B cell (primary cell): ENCODE data around the gene FAM219A. TPM values are rescaled to one million over a fixed set of nuclear protein-coding genes. Genes with fewer than 3 reads are reported as not detected.
A peak's percentile ranks its signal among the peaks of the same experiment; 100 is the strongest.
"Not testable (repeated sequence)": the region's sequence is repeated elsewhere in the genome, so short reads cannot be mapped to it uniquely, and the experiment has no call there.

Source experiments
- ATAC-seq: fragments of 200-7000 bp; cut with Tn5 transposase; one replicate; pipeline ENCODE4 v1.10.0; 2021; ENCODE audit warnings: low read depth, mild to moderate bottlenecking, moderate number of reproducible peaks, moderate library complexity
- CTCF ChIA-PET: fragments of 350-600 bp; sonication (Branson Sonifier 250); formaldehyde crosslinking; loops from one replicate; lab custom pipeline; 2021; ENCODE audit warnings: antibody characterized with exemption, inconsistent platforms; lab: Charles Lee
- POLR2A ChIA-PET: fragments of 350-600 bp; sonication (Branson Sonifier 250); formaldehyde crosslinking; loops from one replicate; lab custom pipeline; 2021; ENCODE audit warnings: antibody characterized with exemption; lab: Charles Lee
- DNase-seq: peaks from one replicate; pipeline ENCODE4 v3.0.0; 2013
- H2AFZ ChIP-seq: 2 replicates; pipeline ENCODE4 v1.6.1; 2012; ENCODE audit warnings: mild to moderate bottlenecking, low read depth, low read length; ENCODE audit not compliant: insufficient read depth, poor library complexity, severe bottlenecking
- H3K27ac ChIP-seq, 2 donors: 1 replicate in 1 of 2; 2 replicates in 1 of 2; pipeline ENCODE4 v1.5.1; 2012 to 2013; ENCODE audit warnings: low read length in 2 of 2, mild to moderate bottlenecking in 2 of 2, moderate library complexity in 1 of 2
- H3K27me3 ChIP-seq, 4 experiments: fragments of 200-600 bp in 1 of 4; sonication (generic) in 1 of 4; replicated peaks in 1 of 4; 1 replicate in 2 of 4; 2 replicates in 2 of 4; pipeline versions ENCODE4 v1.6.1 to v1.7.0; 2013 to 2016; ENCODE audit warnings: low read length in 3 of 4, mild to moderate bottlenecking in 2 of 4, mixed read lengths in 1 of 4, moderate library complexity in 1 of 4; ENCODE audit not compliant: insufficient read depth in 4 of 4, control insufficient read depth in 3 of 4; ENCODE audit errors: control extremely low read depth in 1 of 4
- H3K36me3 ChIP-seq, 2 experiments: replicated peaks in 1 of 2; 1 replicate in 1 of 2; 2 replicates in 1 of 2; pipeline versions ENCODE4 v1.6.1 to v1.7.1; 2013; ENCODE audit warnings: low read length in 1 of 2; ENCODE audit not compliant: insufficient read depth in 2 of 2, control insufficient read depth in 1 of 2; ENCODE audit errors: control extremely low read depth in 1 of 2, extremely low read depth in 1 of 2
- H3K4me1 ChIP-seq, 2 donors: fragments of 200-600 bp in 1 of 2; sonication (generic) in 1 of 2; 1 replicate in 1 of 2; 2 replicates in 1 of 2; pipeline versions ENCODE4 v1.5.1 to v1.6.1; 2013 to 2017; ENCODE audit warnings: low read length in 2 of 2; ENCODE audit not compliant: control insufficient read depth in 2 of 2, insufficient read depth in 2 of 2
- H3K4me2 ChIP-seq: replicated peaks from 2 replicates; pipeline ENCODE3; 2012; ENCODE audit warnings: mild to moderate bottlenecking, low read depth, low read length; ENCODE audit not compliant: poor library complexity, severe bottlenecking
- H3K4me3 ChIP-seq, 5 experiments: fragments of 200-600 bp in 1 of 5; sonication (generic) in 1 of 5; 1 replicate in 3 of 5; 2 replicates in 2 of 5; pipeline versions ENCODE4 v1.5.1 to v1.7.0; 2011 to 2016; ENCODE audit warnings: low read length in 4 of 5, mild to moderate bottlenecking in 4 of 5, low read depth in 2 of 5, control low read depth in 1 of 5, moderate library complexity in 1 of 5; ENCODE audit not compliant: insufficient read depth in 1 of 5; ENCODE audit errors: control extremely low read depth in 1 of 5, extremely low read depth in 1 of 5
- H3K79me2 ChIP-seq: fragments of 200-600 bp; sonication (generic); one replicate; pipeline ENCODE4 v1.6.0; 2016; ENCODE audit warnings: low read length; ENCODE audit not compliant: control insufficient read depth, insufficient read depth
- H3K9ac ChIP-seq: fragments of 200-600 bp; sonication (generic); 2 replicates; pipeline ENCODE4 v1.6.1; 2017; ENCODE audit warnings: mild to moderate bottlenecking, low read length, moderate library complexity
- H3K9me3 ChIP-seq, 3 donors: one replicate each; pipeline versions ENCODE4 v1.6.1 to v1.7.1; 2013; ENCODE audit warnings: low read length in 2 of 3; ENCODE audit not compliant: control insufficient read depth in 2 of 3, insufficient read depth in 1 of 3; ENCODE audit errors: control extremely low read depth in 1 of 3
- H4K20me1 ChIP-seq: 2 replicates; pipeline ENCODE4 v1.6.0; 2012; ENCODE audit warnings: mild to moderate bottlenecking, low read length; ENCODE audit not compliant: insufficient read depth, control insufficient read depth, poor library complexity, severe bottlenecking
- H3K27ac Mint-ChIP-seq: one replicate; pipeline ENCODE4 v1.8.0; 2021; ENCODE audit warnings: mixed read lengths
- H3K27me3 Mint-ChIP-seq: one replicate; pipeline ENCODE4 v1.8.0; 2021; ENCODE audit warnings: mixed read lengths
- H3K4me1 Mint-ChIP-seq: one replicate; pipeline ENCODE4 v1.8.0; 2021; ENCODE audit warnings: mixed read lengths
- H3K4me3 Mint-ChIP-seq: one replicate; pipeline ENCODE4 v1.8.0; 2021; ENCODE audit warnings: mixed read lengths
- H3K9me3 Mint-ChIP-seq: one replicate; pipeline ENCODE4 v1.8.0; 2022; ENCODE audit warnings: mixed read lengths; ENCODE audit not compliant: insufficient read depth
- EZH2 ChIP-seq: IDR thresholded peaks from 2 replicates; pipeline ENCODE4 v1.6.1; 2012; ENCODE audit warnings: borderline replicate concordance, low read depth, mild to moderate bottlenecking, moderate library complexity, low read length; ENCODE audit not compliant: insufficient read depth, poor library complexity, severe bottlenecking
- WGBS: methylation state at CpG from one replicate; pipeline ENCODE4 v1.1.5; 2013; ENCODE audit warnings: missing lambda C conversion rate; ENCODE audit not compliant: insufficient coverage; 5-methylcytosine and 5-hydroxymethylcytosine counted together
- intact Hi-C: fragments of 100-400 bp; cut with micrococcal nuclease; formaldehyde crosslinking; loops from one replicate; pipeline ENCODE4 v1.10.0; 2022
- polyA plus RNA-seq: library from polyadenylated mRNA; depleted of rRNA; stranded (reverse); fragments of >200 nt; gene quantifications from 2 replicates; pipeline ENCODE4 v1.2.3, GENCODE V29; 2012
- total RNA-seq, 2 donors: library from RNA; stranded (reverse); fragments of 120-200 nt in 1 of 2; gene quantifications; 1 replicate in 1 of 2; 2 replicates in 1 of 2; pipeline versions ENCODE4 v1.2.3 to v1.2.4, GENCODE V29; 2013 to 2022
- TF ChIP-seq, protein P1 (sequence below): fragments of 200-600 bp; IDR thresholded peaks from one replicate; pipeline ENCODE4 v1.8.0; 2022; ENCODE audit warnings: antibody characterized with exemption, mild to moderate bottlenecking

FAM219A gene
- total and polyA plus RNA-seq, 2 donors (not counting 1 experiment from before 2014, with no cell fraction given) = 12.9 to 17.3 TPM

DNA sequence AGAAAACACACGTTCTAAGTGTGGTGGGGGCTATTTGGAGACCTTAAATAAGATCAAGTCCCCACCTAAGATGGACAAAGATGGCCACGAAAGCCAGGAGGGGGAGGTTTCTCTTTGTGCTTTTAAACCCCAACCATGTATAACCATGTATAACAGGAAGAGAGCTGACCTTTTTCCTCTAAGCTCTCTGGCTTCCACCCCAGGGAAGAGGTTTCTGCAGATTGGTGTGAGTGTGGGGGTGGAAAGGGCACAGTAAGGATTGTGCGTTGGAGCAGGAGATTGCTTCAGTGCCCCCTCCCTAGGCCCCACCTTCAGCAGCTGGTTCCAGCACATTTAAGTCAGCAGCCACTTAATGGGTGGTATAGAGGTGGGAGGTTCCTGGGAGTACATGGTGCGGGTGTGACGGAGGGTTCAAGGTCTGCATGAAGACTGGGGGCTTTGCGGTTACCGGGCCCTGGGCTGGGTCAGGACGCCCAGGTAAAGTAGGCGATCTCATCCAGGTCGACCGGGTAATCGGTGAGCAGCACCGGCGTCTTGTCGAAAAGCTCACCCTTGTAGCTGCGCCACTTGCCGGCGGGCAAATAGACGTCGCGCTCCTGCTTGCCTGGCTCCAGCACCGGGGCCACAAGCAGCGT, 87.9 kb downstream of the FAM219A start:
- no peak for DNase-seq

DNA sequence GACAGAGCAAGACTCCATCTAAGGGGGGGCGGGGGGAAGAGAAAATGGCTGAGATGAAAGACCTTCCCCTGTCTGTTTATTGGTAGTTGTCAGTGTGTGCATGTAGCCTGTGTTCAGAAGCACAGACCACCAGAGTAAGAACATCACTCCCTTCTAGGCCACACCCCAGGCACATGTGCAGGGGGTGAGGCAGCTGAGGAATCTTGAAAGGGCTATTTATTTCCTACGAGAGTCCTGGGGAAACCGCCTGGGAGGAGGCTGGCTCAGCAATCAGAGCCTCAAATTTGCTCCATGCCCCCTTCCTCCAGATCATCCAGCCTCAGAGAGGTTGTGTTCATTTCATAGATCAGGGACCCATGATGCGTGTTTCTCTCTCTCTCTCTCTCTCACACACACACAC, 88.7 kb downstream of the FAM219A start:
- H2AFZ ChIP-seq = no peak overlapping the region
- ChIA-PET POLR2A (no interaction called here), CTCF (interaction anchor here (0.8 kb wide), 1 partner anchor 38 kb away, joined by 3 read pairs; no protein-coding TSS in a partner anchor)
- TF ChIP-seq, protein P1, sequence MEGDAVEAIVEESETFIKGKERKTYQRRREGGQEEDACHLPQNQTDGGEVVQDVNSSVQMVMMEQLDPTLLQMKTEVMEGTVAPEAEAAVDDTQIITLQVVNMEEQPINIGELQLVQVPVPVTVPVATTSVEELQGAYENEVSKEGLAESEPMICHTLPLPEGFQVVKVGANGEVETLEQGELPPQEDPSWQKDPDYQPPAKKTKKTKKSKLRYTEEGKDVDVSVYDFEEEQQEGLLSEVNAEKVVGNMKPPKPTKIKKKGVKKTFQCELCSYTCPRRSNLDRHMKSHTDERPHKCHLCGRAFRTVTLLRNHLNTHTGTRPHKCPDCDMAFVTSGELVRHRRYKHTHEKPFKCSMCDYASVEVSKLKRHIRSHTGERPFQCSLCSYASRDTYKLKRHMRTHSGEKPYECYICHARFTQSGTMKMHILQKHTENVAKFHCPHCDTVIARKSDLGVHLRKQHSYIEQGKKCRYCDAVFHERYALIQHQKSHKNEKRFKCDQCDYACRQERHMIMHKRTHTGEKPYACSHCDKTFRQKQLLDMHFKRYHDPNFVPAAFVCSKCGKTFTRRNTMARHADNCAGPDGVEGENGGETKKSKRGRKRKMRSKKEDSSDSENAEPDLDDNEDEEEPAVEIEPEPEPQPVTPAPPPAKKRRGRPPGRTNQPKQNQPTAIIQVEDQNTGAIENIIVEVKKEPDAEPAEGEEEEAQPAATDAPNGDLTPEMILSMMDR = no peak
- no peak for TF ChIP-seq EZH2
- no peaks in the 10 kb centered on the region for H3K4me1 ChIP-seq
- peaks cover 0 to 29% (median 0%) of the 10 kb centered on the region in 3 donors for H3K9me3 ChIP-seq
- 100% methylated on average over 1 of the region's 4 CpGs for WGBS
- no peaks in the 10 kb centered on the region for H3K79me2 ChIP-seq
- Mint-ChIP-seq H3K27me3 (no peaks in the 10 kb centered on the region), H3K4me3 (no peak overlapping the region), H3K27ac (no peak overlapping the region), H3K4me1 (peaks cover 2% of the 10 kb centered on the region), H3K9me3 (no peaks in the 10 kb centered on the region)
- H3K27ac ChIP-seq = no peak overlapping the region
- ATAC-seq (no peak), DNase-seq (no peak)
- intact Hi-C loops = loop anchor here (10.0 kb wide), 2 partner anchors 445 to 895 kb away; partner anchors contain the start of gene NOL6
- no peak overlapping the region for H3K4me3 ChIP-seq
- H3K4me2 ChIP-seq = no peak overlapping the region
- H4K20me1 ChIP-seq = no peaks in the 10 kb centered on the region
- no peaks in the 10 kb centered on the region for H3K36me3 ChIP-seq
- H3K27me3 ChIP-seq = no peaks in the 10 kb centered on the region
- H3K9ac ChIP-seq = no peak overlapping the region

More for the DNA sequence above, 87.9 kb downstream of the FAM219A start:
- H3K4me1 Mint-ChIP-seq = peaks cover 4% of the 10 kb centered on the region
- WGBS = 94% methylated on average over 21 of the region's 23 CpGs
- Histone ChIP-seq H3K9ac (no peak overlapping the region), H3K36me3 (no peaks in the 10 kb centered on the region), H3K4me1 (no peaks in the 10 kb centered on the region), H3K4me2 (no peak overlapping the region), H4K20me1 (no peaks in the 10 kb centered on the region), H3K9me3 (peaks cover 0 to 29% (median 0%) of the 10 kb centered on the region in 3 donors), H3K27me3 (no peaks in the 10 kb centered on the region), H3K4me3 (no peak overlapping the region), H3K27ac (no peak overlapping the region), H3K79me2 (no peaks in the 10 kb centered on the region), H2AFZ (no peak overlapping the region)
- H3K4me3 Mint-ChIP-seq = peak overlapping the region; percentile 53
- TF ChIP-seq EZH2 = no peak
- TF ChIP-seq, protein P1 = no peak
- POLR2A ChIA-PET = no interaction called here
- ATAC-seq = no peak
- H3K27me3 Mint-ChIP-seq = no peaks in the 10 kb centered on the region
- no peak overlapping the region for H3K27ac Mint-ChIP-seq
- CTCF ChIA-PET = no interaction called here
- intact Hi-C loops = loop anchor here (10.0 kb wide), 2 partner anchors 446 to 896 kb away; partner anchors contain the start of gene NOL6
- H3K9me3 Mint-ChIP-seq = no peaks in the 10 kb centered on the region

DNA sequence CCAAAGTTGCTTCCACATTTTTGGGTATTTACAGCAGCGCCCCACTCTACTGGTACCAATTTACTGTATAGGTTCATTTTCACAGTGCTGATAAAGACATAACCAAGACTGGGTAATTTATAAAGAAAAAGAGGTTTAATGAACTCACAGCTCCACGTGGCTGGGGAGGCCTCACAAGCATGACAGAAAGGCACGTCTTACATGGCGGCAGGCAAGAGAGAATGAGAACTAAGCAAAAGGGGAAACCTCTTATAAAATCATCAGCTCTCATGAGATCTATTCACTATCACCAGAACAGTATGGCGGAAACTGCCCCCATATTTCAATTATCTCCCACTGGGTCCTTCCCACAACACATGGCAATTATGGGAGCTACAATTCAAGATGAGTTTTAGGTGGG, 89.6 kb downstream of the FAM219A start:
- H3K4me3 ChIP-seq, H3K27ac ChIP-seq, H3K27me3 ChIP-seq, intact Hi-C loops, DNase-seq, H3K4me2 ChIP-seq, ATAC-seq, H3K79me2 ChIP-seq, POLR2A ChIA-PET, H3K27me3 Mint-ChIP-seq, H3K4me3 Mint-ChIP-seq, H3K4me1 Mint-ChIP-seq, H3K36me3 ChIP-seq, H3K9me3 Mint-ChIP-seq, H4K20me1 ChIP-seq, H3K4me1 ChIP-seq, H3K27ac Mint-ChIP-seq, H3K9ac ChIP-seq, H2AFZ ChIP-seq: not testable (repeated sequence)
- CTCF ChIA-PET = interaction anchor here (0.8 kb wide), 1 partner anchor 37 kb away, joined by 3 read pairs; no protein-coding TSS in a partner anchor
- H3K9me3 ChIP-seq = peaks cover 0 to 29% (median 0%) of the 10 kb centered on the region in 3 donors
- WGBS = 94% methylated on average over 3 of the region's 5 CpGs
